AML-193 (cell line): Measurements from ENCODE around the gene ATP11A.

Source experiments
- DNase-seq, 2 experiments: peaks; one replicate each; lab custom pipeline; 2025; lab: John Stamatoyannopoulos, UW

Gene ATP11A

GRCh38 chr13:112894673-112895481 lies 205.0 kb downstream of the ATP11A start:
- DNase-seq = no peak

GRCh38 chr13:112895521-112896465 lies 206.0 kb downstream of the ATP11A start:
- peak; percentile 84 to 97 for DNase-seq

- DNase-seq = no peak
Observed at GRCh38 chr13:112896736-112897602, 207.1 kb downstream of the ATP11A start.

- no peak for DNase-seq
Observed at GRCh38 chr13:112897603-112897955, 207.7 kb downstream of the ATP11A start.

GRCh38 chr13:112897956-112898620 lies 208.2 kb downstream of the ATP11A start:
- no peak for DNase-seq

- no peak for DNase-seq
Observed at GRCh38 chr13:112898621-112899280, 208.9 kb downstream of the ATP11A start.

- DNase-seq = no peak
Observed at GRCh38 chr13:112899281-112900225, 209.7 kb downstream of the ATP11A start.

- DNase-seq = no peak
Observed at GRCh38 chr13:112900226-112900600, 210.4 kb downstream of the ATP11A start.

- no peak for DNase-seq
Observed at GRCh38 chr13:112900691-112901091, 210.9 kb downstream of the ATP11A start.

GRCh38 chr13:112902101-112902651 lies 212.3 kb downstream of the ATP11A start:
- no peak for DNase-seq

- DNase-seq = no peak
Observed at GRCh38 chr13:112902669-112903068, 212.8 kb downstream of the ATP11A start.

GRCh38 chr13:112903071-112903577 lies 213.3 kb downstream of the ATP11A start:
- no peak for DNase-seq

GRCh38 chr13:112903606-112904195 lies 213.9 kb downstream of the ATP11A start:
- DNase-seq = no peak

GRCh38 chr13:112904436-112904960 lies 214.7 kb downstream of the ATP11A start:
- no peak for DNase-seq

- no peak for DNase-seq
Observed at GRCh38 chr13:112905086-112905485, 215.2 kb downstream of the ATP11A start.

- no peak for DNase-seq
Observed at GRCh38 chr13:112905619-112905989, 215.8 kb downstream of the ATP11A start.

- DNase-seq = no peak
Observed at GRCh38 chr13:112905990-112906641, 216.3 kb downstream of the ATP11A start.

- no peak for DNase-seq
Observed at GRCh38 chr13:112907286-112907685, 217.4 kb downstream of the ATP11A start.
